ENCODE data around the gene RYR2.

RYR2 gene

DNA sequence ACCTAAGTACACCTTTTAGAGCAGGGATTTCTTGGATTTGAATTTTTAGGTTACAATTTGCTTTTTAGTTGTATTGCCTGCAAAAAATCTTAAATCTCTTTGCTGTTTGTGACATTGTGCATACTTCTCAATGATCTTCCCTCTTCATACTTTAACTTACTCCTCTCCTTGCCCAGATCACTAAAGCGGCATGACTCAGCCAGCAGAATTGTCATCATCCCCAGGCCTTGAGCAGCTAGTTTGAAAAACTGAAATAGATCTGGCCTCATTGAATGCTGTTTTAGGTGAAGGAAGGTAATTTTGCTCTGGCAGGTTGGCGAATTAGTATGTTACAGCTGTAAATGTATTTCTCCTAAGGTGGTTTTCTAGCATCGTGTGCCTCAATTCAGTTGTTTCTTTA, 145.9 kb downstream of the RYR2 start:
- TF ChIP-seq CTCF (IDR thresholded peaks at IDR 0.05; ENCODE audit: low read depth, low read length), result no peak
- no peak overlapping the region for H3K4me3 ChIP-seq (ENCODE audit: low read depth, low read length)

GRCh38 chr1:237191403-237191802, 149.4 kb downstream of the RYR2 start:
- no peak for TF ChIP-seq CTCF (IDR thresholded peaks at IDR 0.05; ENCODE audit: low read depth, low read length)
- no peak overlapping the region for H3K4me3 ChIP-seq (ENCODE audit: low read depth, low read length)

- H3K4me3 ChIP-seq (ENCODE audit: low read depth, low read length), result no peak overlapping the region
- TF ChIP-seq CTCF (IDR thresholded peaks at IDR 0.05; ENCODE audit: low read depth, low read length), result no peak
Measured at GRCh38 chr1:237197470-237198425, 155.8 kb downstream of the RYR2 start.

- no peak overlapping the region for H3K4me3 ChIP-seq (ENCODE audit: low read depth, low read length)
- no peak for TF ChIP-seq CTCF (IDR thresholded peaks at IDR 0.05; ENCODE audit: low read depth, low read length)
Measured at GRCh38 chr1:237199026-237199425, 157.0 kb downstream of the RYR2 start.

GRCh38 chr1:237201155-237201554, 159.2 kb downstream of the RYR2 start:
- no peak overlapping the region for H3K4me3 ChIP-seq (ENCODE audit: low read depth, low read length)
- TF ChIP-seq CTCF (IDR thresholded peaks at IDR 0.05; ENCODE audit: low read depth, low read length), result no peak

DNA sequence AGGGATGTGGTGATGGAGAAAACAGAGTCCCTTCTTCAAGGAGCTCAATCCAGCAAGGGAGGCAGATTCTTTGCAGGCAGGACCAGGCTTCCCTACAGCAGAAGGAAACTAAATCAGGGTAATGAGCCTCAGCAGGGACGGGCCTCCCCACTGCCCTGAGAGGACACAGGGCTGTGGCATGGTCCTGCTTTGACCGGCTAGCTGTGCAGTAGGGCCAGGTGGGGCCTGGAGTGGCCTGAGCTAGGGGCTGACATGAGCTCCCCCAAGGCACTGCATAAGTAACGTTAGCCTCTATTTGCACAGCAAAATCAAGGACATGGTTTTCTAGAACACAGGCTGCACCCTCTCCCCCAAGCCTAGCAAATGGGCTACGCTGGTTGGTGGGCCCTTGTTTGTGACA, 162.9 kb downstream of the RYR2 start:
- no peak overlapping the region for H3K4me3 ChIP-seq (ENCODE audit: low read depth, low read length)
- TF ChIP-seq CTCF (IDR thresholded peaks at IDR 0.05; ENCODE audit: low read depth, low read length), result no peak

DNA sequence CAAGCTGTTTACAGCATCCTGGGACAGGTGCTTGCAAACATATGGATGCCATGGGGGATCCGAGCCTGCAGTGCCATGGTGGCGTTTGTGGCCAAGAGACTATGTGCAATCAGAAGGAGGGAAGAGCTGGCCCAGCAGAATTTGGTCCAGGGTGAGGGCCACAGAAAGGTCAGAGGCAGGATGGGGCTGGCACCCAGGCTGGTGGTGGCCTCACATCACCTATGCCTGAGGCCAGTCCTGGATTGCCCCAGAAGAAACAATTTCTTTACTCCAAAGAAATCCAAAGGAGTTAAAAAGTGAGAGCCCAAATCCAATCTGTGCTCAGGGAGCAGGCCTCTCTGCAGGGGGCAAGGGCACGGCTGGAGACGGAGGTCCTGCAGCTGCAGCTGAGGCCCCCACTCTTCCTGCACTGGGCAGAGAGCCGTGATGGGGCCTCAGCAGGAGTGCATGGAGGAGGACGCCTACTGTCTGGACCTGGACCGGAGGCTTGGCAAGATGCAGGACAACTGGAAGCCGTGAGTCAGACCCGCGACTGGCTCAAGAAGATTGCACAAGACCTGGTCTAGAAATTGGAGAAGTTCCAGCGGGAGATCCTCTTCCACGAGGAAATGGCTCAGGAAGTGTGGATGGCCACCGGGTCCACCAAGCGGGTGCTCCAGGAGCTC, 163.5 kb downstream of the RYR2 start:
- no peak overlapping the region for H3K4me3 ChIP-seq (ENCODE audit: low read depth, low read length)
- TF ChIP-seq CTCF (IDR thresholded peaks at IDR 0.05; ENCODE audit: low read depth, low read length), result no peak
